ENCODE results near the gene LENG9.
"Not testable (repeated sequence)": the region's sequence is repeated elsewhere in the genome, so short reads cannot be mapped to it uniquely, and the experiment has no call there.

Gene LENG9

DNA sequence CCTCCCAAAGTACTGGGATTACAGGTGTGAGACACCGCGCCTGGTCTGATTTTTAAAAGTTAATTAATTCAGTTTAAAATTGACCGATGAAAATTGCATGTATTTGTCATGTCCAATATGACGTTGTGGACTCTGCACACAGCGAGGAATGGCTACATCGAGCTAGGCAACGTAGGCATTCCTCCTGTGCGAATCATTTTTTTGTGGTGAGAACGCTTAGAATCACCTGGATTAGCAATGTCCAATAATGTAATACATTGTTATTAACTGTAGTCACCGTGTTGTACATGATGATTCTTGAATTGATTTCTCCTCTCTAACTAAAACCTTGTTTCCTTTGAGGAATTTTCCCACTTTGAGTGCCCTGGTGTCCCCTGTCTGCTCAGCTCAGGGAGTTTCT, 42.5 kb upstream of the LENG9 start:
- Histone ChIP-seq H4K8ac (ENCODE audit: low read depth, low read length) (no peak overlapping the region), H4K5ac (ENCODE audit: low read length) (no peak overlapping the region), H3K18ac (ENCODE audit: low read length) (no peak overlapping the region), H3K4ac (ENCODE audit: low read depth, low read length) (no peak overlapping the region), H3K27me3 (ENCODE audit: insufficient read depth, low read length, poor library complexity) (no peaks in the 10 kb centered on the region), H2AK5ac (ENCODE audit: low read length) (no peak overlapping the region), H3K4me2 (ENCODE audit: low read length) (no peak overlapping the region), H3K79me2 (ENCODE audit: control insufficient read depth, insufficient read depth, low read length) (no peaks in the 10 kb centered on the region), H3K4me1 (ENCODE audit: control insufficient read depth, low read depth, low read length) (no peaks in the 10 kb centered on the region), H3K36me3 (ENCODE audit: control insufficient read depth, insufficient read depth, low read length) (no peaks in the 10 kb centered on the region), H3K27ac (ENCODE audit: low read depth, low read length) (no peak overlapping the region), H3K79me1 (ENCODE audit: low read length) (no peaks in the 10 kb centered on the region), H2BK120ac (ENCODE audit: low read depth, low read length) (no peak overlapping the region), H3K23ac (ENCODE audit: low read length) (no peak overlapping the region), H3K9ac (ENCODE audit: low read length) (no peak overlapping the region), H3K56ac (ENCODE audit: low read length) (no peak overlapping the region), H3K4me3 (ENCODE audit: low read length) (no peak overlapping the region), H2BK5ac (ENCODE audit: low read length) (no peak overlapping the region), H2BK15ac (replicated peaks; ENCODE audit: low read depth) (no peak overlapping the region)
- DNase-seq, result no peak
- WGBS (ENCODE audit: extremely low coverage, insufficient coverage, low lambda C conversion rate), result no CpG with 5 or more reads among the region's 10 CpGs

DNA sequence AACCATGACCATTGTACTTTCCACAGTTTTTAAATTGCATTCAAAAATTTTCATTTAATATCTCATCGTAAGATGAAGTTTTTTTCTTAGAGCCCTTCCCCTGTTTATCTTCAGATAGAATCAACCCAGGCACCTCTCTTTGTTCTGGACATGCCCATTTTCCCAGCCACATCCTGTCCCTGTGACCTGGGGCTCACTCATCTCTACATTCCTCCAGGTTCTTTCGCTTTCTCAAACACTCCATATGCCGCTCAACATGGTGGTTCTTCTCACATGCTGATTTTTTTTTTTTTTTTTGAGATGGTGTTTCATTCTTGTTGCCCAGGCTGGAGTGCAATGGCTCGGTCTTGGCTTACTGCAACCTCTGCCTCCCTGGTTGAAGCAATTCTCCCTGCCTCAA, 42.0 kb upstream of the LENG9 start:
- not testable (repeated sequence) for H3K18ac ChIP-seq (ENCODE audit: low read length); H2BK5ac ChIP-seq (ENCODE audit: low read length); DNase-seq; H2BK15ac ChIP-seq (replicated peaks; ENCODE audit: low read depth); H3K27ac ChIP-seq (ENCODE audit: low read depth, low read length); H4K5ac ChIP-seq (ENCODE audit: low read length); H3K4me1 ChIP-seq (ENCODE audit: control insufficient read depth, low read depth, low read length); H3K79me1 ChIP-seq (ENCODE audit: low read length); H3K56ac ChIP-seq (ENCODE audit: low read length); H4K8ac ChIP-seq (ENCODE audit: low read depth, low read length); H3K4me2 ChIP-seq (ENCODE audit: low read length); H3K36me3 ChIP-seq (ENCODE audit: control insufficient read depth, insufficient read depth, low read length); H3K27me3 ChIP-seq (ENCODE audit: insufficient read depth, low read length, poor library complexity); H2BK120ac ChIP-seq (ENCODE audit: low read depth, low read length); H3K9ac ChIP-seq (ENCODE audit: low read length); H3K79me2 ChIP-seq (ENCODE audit: control insufficient read depth, insufficient read depth, low read length); H3K4ac ChIP-seq (ENCODE audit: low read depth, low read length); H2AK5ac ChIP-seq (ENCODE audit: low read length); H3K23ac ChIP-seq (ENCODE audit: low read length); H3K4me3 ChIP-seq (ENCODE audit: low read length)
- WGBS (ENCODE audit: extremely low coverage, insufficient coverage, low lambda C conversion rate), result no CpG with 5 or more reads among the region's 4 CpGs

DNA sequence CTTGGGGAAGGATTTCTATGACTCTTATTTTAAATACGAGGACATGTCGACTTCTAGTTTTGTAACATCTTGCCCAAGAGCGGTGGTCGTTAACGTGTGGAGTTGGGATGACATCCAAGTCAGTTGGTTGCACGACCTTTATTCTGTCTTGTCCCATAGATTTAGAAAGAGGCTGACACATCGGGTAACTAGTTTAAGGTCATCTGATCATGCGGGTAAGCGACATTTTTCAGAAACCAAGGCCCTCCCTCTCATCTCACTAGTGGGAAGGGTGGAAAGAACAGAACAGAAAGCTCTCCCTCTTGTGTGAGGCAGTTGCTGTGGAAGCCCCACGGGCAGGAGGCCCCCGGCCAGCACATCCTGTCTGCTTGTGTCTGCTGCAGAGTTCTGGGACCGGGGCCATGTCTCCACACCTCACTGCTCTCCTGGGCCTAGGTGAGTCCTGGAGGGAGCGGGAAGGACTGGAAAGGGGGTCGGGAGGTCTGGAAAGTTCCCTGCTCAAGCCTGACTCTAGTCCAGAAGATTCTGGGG, 39.0 kb upstream of the LENG9 start, which contains the start of gene LAIR2:
Gene LAIR2, plus strand, starts transcription at position 314 of the 531 bp plus-strand sequence. Its CDS starts 88 bp downstream, at position 402.
- H2BK15ac ChIP-seq (replicated peaks; ENCODE audit: low read depth), result no peak within 1 kb of the TSS
- WGBS (ENCODE audit: extremely low coverage, insufficient coverage, low lambda C conversion rate), result no CpG with 5 or more reads among the region's 14 CpGs
- H2AK5ac ChIP-seq (ENCODE audit: low read length), result no peak within 1 kb of the TSS
- H3K27me3 ChIP-seq (ENCODE audit: insufficient read depth, low read length, poor library complexity), result no peaks in the 10 kb centered on the region
- H3K18ac ChIP-seq (ENCODE audit: low read length), result no peak within 1 kb of the TSS
- H3K4me2 ChIP-seq (ENCODE audit: low read length), result no peak within 1 kb of the TSS
- no peaks in the 10 kb centered on the region for H3K79me2 ChIP-seq (ENCODE audit: control insufficient read depth, insufficient read depth, low read length)
- no peak within 1 kb of the TSS for H3K27ac ChIP-seq (ENCODE audit: low read depth, low read length)
- no peaks in the 10 kb centered on the region for H3K79me1 ChIP-seq (ENCODE audit: low read length)
- H3K4me1 ChIP-seq (ENCODE audit: control insufficient read depth, low read depth, low read length), result no peaks in the 10 kb centered on the region
- no peaks in the 10 kb centered on the region for H3K36me3 ChIP-seq (ENCODE audit: control insufficient read depth, insufficient read depth, low read length)
- no peak within 1 kb of the TSS for H2BK120ac ChIP-seq (ENCODE audit: low read depth, low read length)
- no peak for DNase-seq
- H3K23ac ChIP-seq (ENCODE audit: low read length), result no peak within 1 kb of the TSS
- no peak within 1 kb of the TSS for H3K4ac ChIP-seq (ENCODE audit: low read depth, low read length)
- H2BK5ac ChIP-seq (ENCODE audit: low read length), result no peak within 1 kb of the TSS
- no peak within 1 kb of the TSS for H4K5ac ChIP-seq (ENCODE audit: low read length)
- no peak within 1 kb of the TSS for H3K9ac ChIP-seq (ENCODE audit: low read length)
- H3K56ac ChIP-seq (ENCODE audit: low read length), result no peak within 1 kb of the TSS
- no peak within 1 kb of the TSS for H4K8ac ChIP-seq (ENCODE audit: low read depth, low read length)
- H3K4me3 ChIP-seq (ENCODE audit: low read length), result no peak within 1 kb of the TSS

DNA sequence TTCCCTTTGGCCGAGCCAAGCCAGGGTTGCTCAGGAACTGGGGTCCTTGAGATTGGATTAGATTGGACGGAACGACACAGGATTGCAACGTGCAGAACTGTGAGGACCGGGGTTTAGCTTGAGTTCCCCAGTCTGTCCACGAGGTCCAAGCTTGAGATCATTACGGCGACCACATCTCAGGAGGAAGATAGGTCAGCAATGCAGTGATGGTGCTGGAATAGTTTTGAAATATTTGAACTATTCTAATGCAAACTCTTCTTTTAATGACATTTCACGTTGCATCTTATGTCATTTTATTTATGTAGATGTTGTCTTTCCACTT, 34.8 kb upstream of the LENG9 start:
- DNase-seq; H3K27me3 ChIP-seq (ENCODE audit: insufficient read depth, low read length, poor library complexity); H3K9ac ChIP-seq (ENCODE audit: low read length); H3K18ac ChIP-seq (ENCODE audit: low read length); H3K79me2 ChIP-seq (ENCODE audit: control insufficient read depth, insufficient read depth, low read length); H2BK15ac ChIP-seq (replicated peaks; ENCODE audit: low read depth); H3K27ac ChIP-seq (ENCODE audit: low read depth, low read length); H3K4me1 ChIP-seq (ENCODE audit: control insufficient read depth, low read depth, low read length); H2AK5ac ChIP-seq (ENCODE audit: low read length); H2BK5ac ChIP-seq (ENCODE audit: low read length); H3K4me3 ChIP-seq (ENCODE audit: low read length); H4K5ac ChIP-seq (ENCODE audit: low read length); H3K23ac ChIP-seq (ENCODE audit: low read length); H2BK120ac ChIP-seq (ENCODE audit: low read depth, low read length); H3K56ac ChIP-seq (ENCODE audit: low read length); H3K4me2 ChIP-seq (ENCODE audit: low read length); H4K8ac ChIP-seq (ENCODE audit: low read depth, low read length); H3K79me1 ChIP-seq (ENCODE audit: low read length); H3K36me3 ChIP-seq (ENCODE audit: control insufficient read depth, insufficient read depth, low read length); H3K4ac ChIP-seq (ENCODE audit: low read depth, low read length): not testable (repeated sequence)
- no CpG with 5 or more reads among the region's 9 CpGs for WGBS (ENCODE audit: extremely low coverage, insufficient coverage, low lambda C conversion rate)

DNA sequence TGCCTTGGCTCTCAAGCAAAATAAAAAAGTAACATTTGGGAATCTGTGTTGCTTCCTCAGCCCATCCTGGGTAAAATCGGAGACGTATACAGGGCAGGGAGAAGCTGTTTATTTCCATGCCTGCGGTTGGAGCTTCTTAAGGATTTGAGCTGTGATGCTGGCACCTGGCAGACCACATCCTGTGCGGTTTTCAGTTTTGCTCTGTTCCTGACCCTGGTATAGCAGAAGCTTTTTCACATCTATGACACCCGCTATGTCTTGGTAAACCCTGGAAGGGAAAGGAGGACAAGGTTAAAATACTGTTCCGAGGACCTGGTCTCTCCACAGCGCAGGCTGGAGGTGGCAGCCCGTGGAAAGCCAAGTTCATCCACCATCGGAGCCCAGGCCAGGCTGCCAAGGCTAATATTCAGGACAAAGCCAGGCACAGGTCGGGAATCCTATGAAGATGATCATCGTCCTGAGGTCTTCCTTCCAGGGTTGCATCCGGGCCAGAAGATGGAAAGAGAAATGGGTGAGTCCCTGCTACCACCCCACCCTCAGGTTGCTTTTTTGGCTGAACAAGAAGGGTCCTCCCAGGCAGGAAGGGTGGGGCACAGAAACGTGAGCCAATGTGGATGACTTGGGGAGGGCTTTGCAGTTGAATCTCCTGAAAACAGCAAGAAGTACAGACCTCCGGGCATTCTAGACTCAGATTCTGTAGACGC, 34.3 kb upstream of the LENG9 start:
- not testable (repeated sequence) for H2BK15ac ChIP-seq (replicated peaks; ENCODE audit: low read depth); H3K4me2 ChIP-seq (ENCODE audit: low read length); H3K4me3 ChIP-seq (ENCODE audit: low read length); H3K4ac ChIP-seq (ENCODE audit: low read depth, low read length); H3K4me1 ChIP-seq (ENCODE audit: control insufficient read depth, low read depth, low read length); H3K27me3 ChIP-seq (ENCODE audit: insufficient read depth, low read length, poor library complexity); H3K23ac ChIP-seq (ENCODE audit: low read length); H2AK5ac ChIP-seq (ENCODE audit: low read length); H3K27ac ChIP-seq (ENCODE audit: low read depth, low read length); H3K79me2 ChIP-seq (ENCODE audit: control insufficient read depth, insufficient read depth, low read length); H3K79me1 ChIP-seq (ENCODE audit: low read length); H2BK120ac ChIP-seq (ENCODE audit: low read depth, low read length); H3K18ac ChIP-seq (ENCODE audit: low read length); H3K9ac ChIP-seq (ENCODE audit: low read length); H4K5ac ChIP-seq (ENCODE audit: low read length); DNase-seq; H3K36me3 ChIP-seq (ENCODE audit: control insufficient read depth, insufficient read depth, low read length); H3K56ac ChIP-seq (ENCODE audit: low read length); H4K8ac ChIP-seq (ENCODE audit: low read depth, low read length); H2BK5ac ChIP-seq (ENCODE audit: low read length)
- WGBS (ENCODE audit: extremely low coverage, insufficient coverage, low lambda C conversion rate), result no CpG with 5 or more reads among the region's 15 CpGs

DNA sequence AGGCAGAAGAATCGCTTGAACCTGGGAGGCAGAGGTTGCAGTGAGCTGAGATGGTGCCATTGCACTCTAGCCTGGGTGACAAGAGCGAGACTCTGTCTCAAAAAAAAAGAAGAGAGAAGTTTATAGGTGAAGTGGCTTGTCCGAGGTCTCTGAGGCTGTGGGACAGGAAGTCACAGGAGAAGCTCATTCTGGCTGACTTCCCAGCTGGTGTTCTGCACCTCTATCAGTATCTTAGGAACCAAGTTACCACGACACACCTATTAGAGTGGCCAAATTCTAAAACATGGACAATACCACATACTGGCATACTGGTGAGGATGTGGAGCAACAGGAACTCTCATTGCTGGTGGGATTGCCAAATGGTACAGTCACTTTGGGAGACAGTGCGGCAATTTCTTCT, 31.7 kb upstream of the LENG9 start:
- H3K79me1 ChIP-seq (ENCODE audit: low read length); H2AK5ac ChIP-seq (ENCODE audit: low read length); H3K27ac ChIP-seq (ENCODE audit: low read depth, low read length); H3K36me3 ChIP-seq (ENCODE audit: control insufficient read depth, insufficient read depth, low read length); H2BK15ac ChIP-seq (replicated peaks; ENCODE audit: low read depth); H3K23ac ChIP-seq (ENCODE audit: low read length); H4K8ac ChIP-seq (ENCODE audit: low read depth, low read length); H3K4me1 ChIP-seq (ENCODE audit: control insufficient read depth, low read depth, low read length); H3K9ac ChIP-seq (ENCODE audit: low read length); H3K27me3 ChIP-seq (ENCODE audit: insufficient read depth, low read length, poor library complexity); H3K18ac ChIP-seq (ENCODE audit: low read length); H3K4ac ChIP-seq (ENCODE audit: low read depth, low read length); H3K4me2 ChIP-seq (ENCODE audit: low read length); H3K56ac ChIP-seq (ENCODE audit: low read length); H4K5ac ChIP-seq (ENCODE audit: low read length); H2BK5ac ChIP-seq (ENCODE audit: low read length); H3K4me3 ChIP-seq (ENCODE audit: low read length); DNase-seq; H2BK120ac ChIP-seq (ENCODE audit: low read depth, low read length); H3K79me2 ChIP-seq (ENCODE audit: control insufficient read depth, insufficient read depth, low read length): not testable (repeated sequence)
- no CpG with 5 or more reads among the region's 5 CpGs for WGBS (ENCODE audit: extremely low coverage, insufficient coverage, low lambda C conversion rate)

Measured in mesendoderm (in vitro differentiated cells).